ENCODE data around the gene P3R3URF.

Gene P3R3URF

DNA sequence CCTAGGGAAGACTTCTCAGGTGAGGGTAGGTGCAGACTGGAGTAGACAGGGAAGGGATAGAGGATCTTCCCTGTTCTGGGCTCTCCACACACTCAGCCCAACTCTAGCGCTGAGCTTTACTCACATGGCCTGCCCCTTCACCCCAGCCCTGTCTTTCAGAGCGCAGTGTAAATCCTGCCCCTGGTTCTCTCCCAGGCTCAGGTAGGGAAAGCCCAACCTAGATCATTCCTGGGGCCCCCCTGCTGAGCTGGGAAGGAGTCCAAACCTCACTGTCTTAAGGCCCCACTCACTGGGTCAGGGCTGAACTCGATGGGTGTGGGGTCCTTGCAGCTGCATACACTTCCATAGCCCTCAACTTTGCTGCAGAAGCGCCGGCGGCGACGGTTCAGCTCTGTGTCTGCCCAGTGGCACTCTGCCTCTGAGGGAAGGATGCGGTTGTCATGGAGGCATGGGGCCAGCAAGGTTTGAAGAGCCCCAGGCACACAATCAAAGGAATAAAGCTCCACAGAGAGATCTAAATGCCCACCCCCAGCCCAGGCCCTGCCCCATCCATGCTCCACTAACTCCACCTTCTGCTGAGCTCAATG is 17.8 kb upstream of the P3R3URF start:
- DNase-seq = no peak

DNA sequence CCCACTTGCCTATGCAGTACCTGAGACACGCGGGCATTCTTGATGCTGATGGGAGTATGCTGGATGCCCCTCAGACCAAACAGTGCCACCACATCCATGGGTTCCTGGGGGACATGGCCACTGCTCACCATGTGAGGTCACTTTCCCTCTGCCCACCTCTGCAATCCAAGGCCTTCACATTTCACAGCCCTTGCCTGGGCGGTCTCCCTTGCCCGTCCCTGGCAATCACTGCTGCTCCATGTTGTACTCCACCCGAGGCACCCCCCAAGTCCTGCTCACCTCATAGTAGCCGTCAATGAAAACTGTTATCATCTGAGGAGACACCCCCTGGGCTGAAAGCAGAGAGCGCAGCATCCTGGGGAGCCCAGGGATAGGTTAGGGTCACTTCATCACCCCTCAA is 17.0 kb upstream of the P3R3URF start:
- DNase-seq = no peak

DNA sequence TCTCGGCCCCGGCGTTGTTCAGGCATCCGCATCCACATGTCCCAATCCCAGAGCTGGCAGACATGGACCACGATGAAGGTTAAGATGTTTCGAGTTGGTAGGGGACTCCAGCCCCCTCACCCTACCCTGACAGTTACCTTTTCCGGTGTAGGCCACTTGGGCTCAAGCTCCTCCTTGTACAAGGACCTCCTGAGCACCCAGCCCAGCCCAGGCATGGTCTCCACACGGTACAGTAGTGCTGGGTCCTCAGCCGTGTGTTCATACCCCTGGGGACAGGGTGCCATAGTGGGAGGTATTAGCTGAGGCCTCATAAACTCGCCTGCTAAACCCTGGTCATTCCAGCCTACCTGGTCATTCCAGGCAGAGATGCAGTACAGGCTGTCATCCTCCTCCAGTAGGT is 15.9 kb upstream of the P3R3URF start:
- no peak for DNase-seq

DNA sequence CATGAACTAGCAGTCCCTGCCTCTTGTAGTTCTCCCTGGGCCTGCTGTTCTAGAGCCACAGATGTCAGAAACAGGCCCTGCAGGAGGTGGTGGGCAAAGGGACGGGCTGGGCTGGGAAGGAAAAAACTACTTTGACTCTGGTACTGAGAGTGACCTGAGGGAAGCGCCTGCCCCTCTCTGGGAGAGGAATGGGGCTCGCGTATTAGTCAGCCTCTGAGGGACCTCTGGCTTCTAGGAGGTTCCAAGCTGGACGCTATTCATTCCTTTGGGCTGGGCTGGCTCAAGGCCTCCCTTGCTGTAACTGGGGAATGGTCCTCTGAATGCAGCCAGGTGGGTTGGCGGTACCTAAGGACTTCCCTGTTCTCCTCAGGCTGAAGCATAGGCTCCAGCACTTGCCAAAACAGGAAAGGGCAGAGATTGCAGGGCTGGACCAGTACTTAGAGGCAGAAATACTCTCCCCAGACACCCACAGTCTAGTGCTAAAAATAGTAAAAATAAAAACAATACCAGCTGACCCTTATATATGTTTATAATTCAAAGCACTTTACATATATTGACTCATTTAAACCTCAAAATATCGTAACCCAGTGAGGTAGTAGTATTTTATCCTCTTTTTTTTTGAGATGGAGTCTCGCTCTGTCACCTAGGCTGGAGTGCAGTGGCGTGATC is 14.9 kb upstream of the P3R3URF start:
- DNase-seq = no peak

DNA sequence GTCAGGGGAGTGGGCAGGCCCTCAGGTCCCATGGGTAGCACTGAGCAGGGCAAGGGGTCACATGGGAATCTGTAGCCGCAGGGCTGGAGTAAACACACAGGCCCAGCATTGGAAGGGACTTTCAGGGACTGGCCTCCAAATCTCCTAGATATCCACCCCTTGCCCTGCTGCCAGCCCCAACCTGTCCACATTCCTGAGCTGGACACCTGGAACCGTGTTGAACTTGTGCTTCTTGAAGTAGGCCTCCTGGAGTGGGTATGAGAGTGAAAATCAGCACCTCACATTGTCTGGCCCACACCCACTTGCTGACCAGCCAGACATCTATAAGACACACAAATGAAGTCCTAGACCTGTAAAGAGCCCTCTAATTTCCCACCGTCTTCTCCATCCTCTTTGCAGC is 14.3 kb upstream of the P3R3URF start:
- no peak for DNase-seq

DNA sequence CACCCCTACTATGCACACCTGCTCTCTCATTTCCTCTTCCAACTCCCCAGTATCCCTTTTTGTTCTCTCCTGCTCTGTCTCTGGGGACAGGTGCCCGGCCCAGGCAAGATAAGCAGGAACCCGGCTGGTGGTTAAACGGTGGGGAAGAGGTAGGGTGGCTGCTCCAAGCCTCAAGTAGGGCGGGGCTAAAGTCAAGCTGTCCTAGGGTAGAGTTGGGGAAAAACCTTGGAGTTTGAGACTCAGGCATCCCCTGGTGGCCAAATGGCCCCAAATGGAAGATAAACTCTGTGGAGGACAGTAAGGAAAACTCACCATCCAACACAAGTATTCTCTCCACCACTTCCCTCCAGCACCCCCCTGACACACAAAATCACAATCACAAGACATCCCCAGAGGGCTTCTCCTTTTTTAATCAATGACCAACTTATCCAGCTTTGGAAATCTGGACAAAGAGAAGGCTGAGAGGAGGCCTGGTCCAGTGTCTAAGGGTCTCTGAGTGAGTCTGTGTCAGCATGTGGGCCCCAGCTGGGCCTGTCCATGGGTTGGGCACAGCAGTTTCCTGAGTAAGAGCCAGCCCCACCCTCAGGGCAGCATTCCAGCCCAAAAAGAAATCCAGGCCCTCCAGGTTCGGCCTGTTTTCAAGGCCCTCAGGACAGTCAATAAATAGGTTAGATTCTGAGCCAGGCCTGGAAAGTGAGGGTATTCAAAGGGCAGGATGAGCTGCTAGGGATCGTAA is 12.2 kb upstream of the P3R3URF start:
- no peak for DNase-seq

DNA sequence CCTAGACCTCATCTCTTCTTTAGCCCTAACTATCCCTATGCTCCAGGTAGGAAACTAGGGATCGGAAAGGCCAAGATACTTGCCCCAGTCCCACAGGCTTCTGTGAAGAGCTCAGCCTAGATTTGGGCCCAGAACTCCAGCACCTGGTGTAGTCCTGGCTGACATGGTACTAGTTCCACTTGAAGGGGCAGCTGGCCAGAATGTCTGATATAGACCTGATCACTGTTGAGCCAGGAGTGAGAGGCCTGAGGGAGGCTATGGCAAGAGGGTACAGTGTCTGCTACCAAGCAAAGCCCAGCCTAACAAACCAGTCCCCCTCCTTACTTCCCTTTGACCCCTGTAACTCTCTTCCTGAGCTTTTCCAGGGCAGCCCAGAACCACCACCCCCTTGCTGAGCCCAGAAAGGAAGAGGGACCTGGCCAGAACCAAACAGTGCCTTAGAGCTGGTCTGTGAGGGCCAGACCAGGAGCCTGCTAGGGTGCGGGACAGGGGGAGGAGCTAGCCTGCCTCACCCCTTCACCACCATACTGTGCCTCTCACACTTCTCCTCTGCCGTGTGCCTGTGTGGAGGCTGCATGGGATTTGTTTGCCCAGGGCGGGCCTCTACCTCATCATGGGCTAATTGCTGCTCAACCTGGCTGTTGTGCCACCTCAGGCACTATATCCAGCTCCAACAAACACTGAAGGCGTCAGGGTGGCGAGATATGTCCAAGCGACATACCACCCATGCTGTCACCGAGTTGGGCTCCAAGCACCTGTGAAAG is 11.0 kb upstream of the P3R3URF start:
- DNase-seq = no peak

DNA sequence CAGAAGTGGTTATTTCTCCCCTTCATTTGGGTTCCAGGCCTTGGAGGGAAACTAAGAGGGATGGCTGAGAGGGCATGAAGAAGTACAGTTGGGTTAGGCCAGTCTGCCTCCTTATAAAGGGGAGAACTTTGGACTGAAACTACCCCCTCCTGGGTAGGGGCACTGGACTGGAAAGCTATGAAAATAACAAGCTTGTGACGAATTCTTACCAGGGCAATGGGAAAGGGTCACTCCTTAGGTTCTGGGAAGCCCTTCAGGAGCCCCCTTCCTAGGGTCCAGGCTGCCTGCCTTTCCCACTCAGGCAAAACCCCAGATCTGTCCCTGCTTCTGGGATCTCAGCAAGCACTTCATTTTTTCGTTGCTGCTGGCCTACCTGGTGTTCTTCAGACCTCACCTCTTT is 9.8 kb upstream of the P3R3URF start:
- no peak for DNase-seq

DNA sequence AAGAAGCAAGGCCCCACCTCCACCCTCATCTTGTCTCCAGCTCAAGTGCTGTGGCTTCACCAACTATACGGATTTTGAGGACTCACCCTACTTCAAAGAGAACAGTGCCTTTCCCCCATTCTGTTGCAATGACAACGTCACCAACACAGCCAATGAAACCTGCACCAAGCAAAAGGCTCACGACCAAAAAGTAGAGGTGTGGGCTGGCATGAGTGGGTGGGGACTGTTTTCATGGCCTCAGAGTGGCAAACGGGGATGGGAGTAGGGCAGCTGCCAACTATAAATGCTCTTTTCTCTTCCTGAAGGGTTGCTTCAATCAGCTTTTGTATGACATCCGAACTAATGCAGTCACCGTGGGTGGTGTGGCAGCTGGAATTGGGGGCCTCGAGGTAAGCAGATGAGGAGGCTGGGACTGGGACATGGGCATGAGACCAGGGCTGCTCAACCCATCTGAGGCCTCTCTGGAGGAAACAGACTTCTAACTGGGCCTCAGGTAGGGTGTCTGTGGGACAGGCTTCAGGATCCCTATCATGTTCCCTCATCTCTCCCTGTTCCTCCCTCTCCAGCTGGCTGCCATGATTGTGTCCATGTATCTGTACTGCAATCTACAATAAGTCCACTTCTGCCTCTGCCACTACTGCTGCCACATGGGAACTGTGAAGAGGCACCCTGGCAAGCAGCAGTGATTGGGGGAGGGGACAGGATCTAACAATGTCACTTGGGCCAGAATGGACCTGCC is 8.8 kb upstream of the P3R3URF start:
- no peak for DNase-seq

DNA sequence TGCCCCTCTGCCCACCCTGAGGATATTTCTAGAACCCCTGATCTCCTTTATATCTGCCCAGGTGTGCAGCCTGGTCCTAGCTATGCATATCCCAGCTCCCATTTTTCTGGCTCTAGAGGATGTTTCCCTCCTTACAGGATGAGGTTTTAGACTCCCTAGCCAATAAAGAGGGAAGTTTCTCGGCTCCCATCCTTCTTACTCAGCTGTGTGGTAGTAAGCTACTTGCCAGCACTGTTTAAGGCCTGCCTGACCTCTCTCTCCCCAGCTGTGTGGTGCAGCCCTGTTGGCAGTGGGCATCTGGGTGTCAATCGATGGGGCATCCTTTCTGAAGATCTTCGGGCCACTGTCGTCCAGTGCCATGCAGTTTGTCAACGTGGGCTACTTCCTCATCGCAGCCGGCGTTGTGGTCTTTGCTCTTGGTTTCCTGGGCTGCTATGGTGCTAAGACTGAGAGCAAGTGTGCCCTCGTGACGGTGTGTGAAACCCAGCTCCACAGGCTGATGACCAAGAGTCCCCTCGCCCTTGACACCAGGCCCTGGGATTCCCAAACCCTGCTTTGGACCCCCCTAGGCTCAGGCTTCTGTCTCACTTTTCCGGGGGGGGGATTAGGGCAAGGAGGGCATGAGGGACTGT is 7.8 kb upstream of the P3R3URF start:
- no peak for DNase-seq

DNA sequence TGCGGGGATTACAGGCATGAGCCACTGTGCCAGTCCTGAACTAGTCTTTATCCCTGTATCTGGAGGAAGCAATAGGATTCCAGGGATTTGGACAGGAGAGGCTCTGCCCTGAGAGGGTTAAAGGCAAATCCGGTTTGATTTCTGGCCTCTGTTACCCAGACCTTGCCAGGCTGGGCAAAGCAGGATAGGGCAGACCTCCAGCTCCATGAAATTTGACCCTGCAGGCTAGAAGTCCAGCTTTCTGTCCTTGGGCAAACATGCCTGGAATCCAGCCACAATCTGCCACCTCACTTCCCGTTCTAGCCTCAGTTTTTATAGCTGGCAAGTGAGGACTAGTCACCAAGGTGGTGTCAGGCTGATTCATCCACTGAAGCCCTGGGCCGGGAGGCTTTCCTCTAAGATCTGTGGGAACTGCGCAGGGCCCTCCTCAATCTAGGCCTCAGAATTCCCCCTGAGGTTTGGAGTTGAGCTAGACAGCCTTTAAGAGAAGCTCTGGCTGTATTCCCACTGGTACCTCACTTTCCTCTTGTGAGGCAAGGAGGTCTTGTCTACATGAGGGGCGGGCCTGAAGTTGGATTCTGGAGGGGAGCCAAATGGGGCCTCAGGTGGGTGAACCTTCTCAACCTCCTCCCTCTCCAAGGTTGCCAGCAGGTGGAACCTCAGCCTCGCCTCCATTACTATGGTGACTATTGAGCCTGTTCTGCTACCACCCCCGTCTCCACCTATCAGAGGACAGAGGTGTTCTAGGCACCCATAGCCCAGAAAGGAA is 7.0 kb upstream of the P3R3URF start:
- DNase-seq = no peak

DNA sequence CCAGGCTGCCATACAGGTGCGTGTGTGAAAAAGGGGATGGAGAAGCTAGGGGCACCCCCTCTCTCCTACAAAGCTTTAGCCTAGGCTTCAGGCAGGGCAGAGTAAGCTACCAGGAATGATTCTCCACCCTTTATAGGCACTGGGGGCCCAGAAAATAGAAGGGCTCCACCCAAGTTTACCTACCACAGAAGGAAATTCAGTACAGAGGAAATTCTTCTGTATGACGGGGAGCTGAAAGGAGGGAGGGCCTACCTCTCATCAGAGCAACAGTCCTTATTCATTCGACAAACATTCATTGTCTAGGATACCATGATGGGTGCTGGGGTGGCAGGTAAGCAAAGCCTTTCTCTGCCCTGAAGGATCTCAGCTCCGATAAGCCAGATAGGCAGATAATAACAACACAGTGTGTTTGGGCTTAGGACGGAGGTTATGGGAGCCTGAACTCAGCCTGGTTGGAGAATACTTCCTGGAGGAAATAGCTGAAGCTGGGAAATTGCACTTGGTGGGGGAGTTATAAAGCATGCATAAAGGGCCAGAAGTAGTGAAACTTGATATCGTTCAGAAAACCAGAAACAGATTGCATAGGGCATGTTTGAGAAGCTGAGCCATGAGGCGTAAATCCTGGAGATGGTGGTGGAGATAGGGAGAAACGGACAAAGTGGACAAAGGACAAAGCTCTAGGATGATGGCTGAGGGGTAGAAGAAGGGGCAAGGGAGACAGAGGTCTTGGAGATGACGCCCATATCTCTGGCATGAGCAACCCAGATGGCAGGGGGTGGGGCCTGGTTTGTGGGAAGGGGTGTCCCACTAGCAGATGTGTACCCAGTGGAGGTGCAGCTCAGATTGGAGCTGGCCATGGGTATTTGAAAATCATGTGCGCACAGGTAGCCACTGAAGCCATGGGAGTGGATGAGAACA is 5.3 kb upstream of the P3R3URF start:
- no peak for DNase-seq

DNA sequence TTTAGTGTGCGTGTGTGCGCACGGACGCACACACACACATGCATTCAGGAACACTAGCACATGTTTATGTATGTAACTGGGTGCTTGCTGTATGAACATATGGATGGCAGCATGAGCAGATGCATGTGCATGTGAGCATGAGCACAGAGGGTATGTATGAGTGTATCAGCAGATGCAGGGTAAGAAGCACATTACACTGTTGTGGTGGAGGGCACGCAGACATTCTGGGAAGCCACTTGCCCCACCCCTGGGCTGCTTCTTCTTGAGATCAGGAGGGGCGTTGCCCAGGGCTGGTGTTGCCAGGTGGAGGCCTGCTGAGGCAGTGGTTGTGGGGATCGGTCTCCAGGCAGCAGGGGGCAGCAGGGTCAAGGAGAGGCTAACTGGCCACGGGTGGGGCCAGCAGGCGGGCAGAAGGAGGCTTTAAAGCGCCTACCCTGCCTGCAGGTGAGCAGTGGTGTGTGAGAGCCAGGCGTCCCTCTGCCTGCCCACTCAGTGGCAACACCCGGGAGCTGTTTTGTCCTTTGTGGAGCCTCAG is 3.9 kb upstream of the P3R3URF start:
- peak; percentile 47 for DNase-seq

DNA sequence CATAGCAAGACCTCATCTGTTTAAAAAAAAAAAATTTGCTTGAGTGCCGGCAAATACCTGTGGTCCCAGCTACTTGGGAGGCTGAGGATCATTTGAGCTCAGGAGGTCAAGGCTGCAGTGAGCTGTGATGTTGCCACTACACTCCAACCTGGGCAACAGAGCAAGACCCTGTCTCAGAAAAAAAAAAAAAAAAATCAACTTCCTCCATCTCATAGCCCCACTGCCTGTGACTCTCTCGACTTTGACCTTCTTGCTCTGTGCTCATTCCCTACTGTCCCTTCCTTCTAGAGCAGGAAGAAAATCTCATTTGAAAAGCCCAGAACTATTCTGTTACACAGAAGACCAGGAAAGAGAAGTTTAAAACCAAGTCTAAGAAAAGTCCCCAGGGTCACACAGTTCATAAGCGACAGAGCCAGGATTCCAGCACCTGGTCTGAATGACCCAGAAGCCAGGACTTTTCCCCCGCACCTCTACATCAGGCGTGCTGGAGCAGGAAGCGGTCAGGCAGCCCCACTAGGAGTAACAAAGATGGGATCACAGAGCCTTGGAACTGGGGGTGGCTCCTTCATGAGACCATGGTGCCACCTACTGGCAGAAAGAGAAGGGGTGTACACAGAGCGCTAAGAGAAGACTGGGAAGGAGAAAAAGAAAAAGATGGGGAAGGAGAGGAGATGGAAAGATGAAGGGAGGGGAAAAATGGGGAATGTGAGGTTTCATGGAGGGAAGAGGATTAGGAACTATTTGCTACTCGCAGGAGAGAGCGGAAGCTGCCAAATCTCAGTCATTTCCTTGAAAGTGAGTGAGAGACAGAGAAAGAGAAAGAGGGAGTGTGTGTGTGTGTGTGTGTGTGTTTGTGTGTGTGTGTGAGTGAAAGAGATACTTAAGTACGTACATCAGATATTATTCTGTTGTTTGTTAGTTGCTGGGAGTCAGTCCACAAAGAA is 3.1 kb upstream of the P3R3URF start:
- peak; percentile 85 for DNase-seq

DNA sequence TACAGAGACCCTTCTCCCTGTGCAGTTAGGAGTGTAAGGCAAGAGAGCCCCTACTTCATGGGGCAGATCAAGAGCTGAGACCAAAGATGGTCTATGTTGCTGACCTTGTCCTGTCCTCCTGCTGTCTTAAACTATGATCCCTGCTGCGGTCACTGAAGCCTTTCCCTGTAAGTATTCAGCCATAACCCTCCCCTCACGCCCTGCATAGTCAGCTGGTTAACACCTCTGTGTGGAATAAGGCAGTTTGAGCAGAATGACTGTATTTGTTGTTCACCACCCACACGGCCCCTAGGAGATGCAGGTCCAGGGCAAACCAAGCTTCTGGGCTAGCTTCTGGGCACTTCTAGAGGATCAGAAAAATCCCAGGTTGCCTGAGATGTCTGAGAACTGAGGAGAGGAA is 1.0 kb downstream of the P3R3URF start:
- DNase-seq = no peak

DNA sequence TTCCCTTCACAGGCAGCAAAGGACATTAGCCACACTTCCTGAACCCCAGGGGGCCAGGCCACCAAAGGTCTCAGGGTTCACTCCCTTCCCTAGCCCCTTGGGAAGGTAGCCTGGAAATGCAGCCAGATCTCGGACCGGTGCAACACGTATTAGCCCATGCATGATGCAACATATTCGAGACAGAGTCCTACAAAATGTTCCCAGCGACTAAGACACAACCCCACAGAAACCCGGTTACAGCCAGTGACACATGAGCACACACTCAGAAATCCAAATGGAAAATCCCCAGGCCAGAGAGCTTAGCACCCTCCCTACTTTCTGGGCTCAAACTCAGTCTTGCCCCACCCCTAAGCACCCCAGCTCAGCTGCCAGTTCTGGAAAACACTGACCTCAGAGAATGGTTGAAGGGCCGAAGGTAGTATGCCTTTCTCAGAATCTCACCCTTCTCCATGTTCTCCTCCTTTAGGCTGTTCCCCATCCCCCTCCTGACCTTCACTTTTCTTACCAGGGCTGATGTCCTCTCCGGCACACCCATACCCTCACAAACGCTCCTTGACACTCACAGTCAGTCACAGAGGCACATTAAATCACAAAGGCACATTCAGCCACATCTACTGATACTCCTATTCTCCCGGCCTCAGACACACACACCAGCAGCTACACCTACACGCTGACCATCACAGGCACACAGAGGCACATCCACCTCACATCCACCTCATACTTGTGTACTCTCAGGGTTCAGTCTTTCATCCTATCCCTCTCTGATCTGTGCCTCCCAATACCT is 1.6 kb downstream of the P3R3URF start, which contains the start of gene TSPAN1:
TSS of gene TSPAN1 (plus strand) at position 640 of the 784 bp plus-strand sequence. CDS start 6,021 bp downstream, outside the sequence.
- DNase-seq = no peak

DNA sequence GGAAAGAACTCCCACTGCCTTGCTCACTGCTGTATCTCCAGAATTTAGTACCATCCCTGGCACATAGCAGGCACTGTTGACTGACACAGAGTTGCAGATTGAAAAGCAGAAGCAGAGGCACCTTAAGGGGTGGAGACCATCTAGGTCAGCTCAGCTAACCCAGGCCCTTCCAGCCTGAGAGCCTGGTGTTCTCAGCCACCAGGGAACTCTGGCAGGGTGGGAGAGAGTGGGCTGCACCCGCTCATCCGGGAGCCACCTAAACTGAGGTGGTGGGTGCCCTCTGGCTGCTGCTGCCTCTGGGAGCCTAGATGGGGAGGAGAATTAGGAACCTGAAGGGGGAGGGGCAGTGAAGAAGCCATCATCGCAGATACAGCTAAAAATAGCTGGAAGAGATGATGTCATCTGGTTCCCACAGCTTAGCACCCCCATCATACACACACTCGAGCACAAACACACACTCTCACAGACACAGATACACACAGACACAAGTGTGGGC is 2.9 kb downstream of the P3R3URF start:
- DNase-seq = no peak

DNA sequence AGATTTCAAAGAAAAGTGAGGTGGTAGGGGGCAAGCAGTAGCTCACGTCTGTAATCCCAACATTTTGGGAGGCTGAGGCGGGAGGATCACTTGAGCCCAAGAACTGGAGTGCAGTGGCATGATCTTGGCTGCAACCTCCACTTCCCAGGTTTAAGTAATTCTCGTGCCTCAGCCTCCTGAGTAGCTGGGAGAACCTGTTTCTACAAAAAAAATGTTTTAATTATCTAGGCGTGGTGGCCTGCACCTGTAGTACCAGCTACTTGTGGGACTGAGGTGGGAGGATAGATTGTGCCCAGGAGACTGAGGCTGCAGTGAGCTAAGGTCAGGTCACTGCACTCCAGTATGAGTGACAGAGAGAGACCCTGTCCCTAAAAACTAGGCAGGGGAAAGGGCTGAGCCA is 4.0 kb downstream of the P3R3URF start:
- no peak for DNase-seq
